GM12878 (cell line): Measurements from ENCODE around the gene EP400.

Experiments used
- ASH2L ChIP-seq: fragments of 300-600, 200-600 bp; sonication (generic); IDR thresholded peaks from 2 replicates; pipeline ENCODE4 v1.6.1; 2017; ENCODE audit warnings: low read depth, mild to moderate bottlenecking, borderline replicate concordance
- BCL11A ChIP-seq: IDR thresholded peaks from 2 replicates; pipeline ENCODE4 v1.6.1; 2011; ENCODE audit warnings: low read depth, low read length
- BCL3 ChIP-seq: IDR thresholded peaks from 2 replicates; pipeline ENCODE4 v1.6.1; 2011; ENCODE audit warnings: borderline replicate concordance, low read depth, mild to moderate bottlenecking, moderate library complexity, low read length; ENCODE audit not compliant: insufficient read depth, poor library complexity, severe bottlenecking
- CHD2 ChIP-seq: IDR thresholded peaks from 2 replicates; pipeline ENCODE4 v1.6.1; 2011; ENCODE audit warnings: low read depth, low read length, improper control_type of control experiment, borderline replicate concordance
- CREB1 ChIP-seq: IDR thresholded peaks from 2 replicates; pipeline ENCODE4 v1.6.1; 2012; ENCODE audit warnings: low read depth, mild to moderate bottlenecking, inconsistent platforms
- CTCF ChIP-seq, 3 experiments: IDR thresholded peaks in 2 of 3; conservative IDR thresholded peaks in 1 of 3; 2 replicates each; pipeline ENCODE4 v1.5.1; 2011; ENCODE audit warnings: low read depth in 3 of 3, low read length in 3 of 3, mild to moderate bottlenecking in 3 of 3, control low read depth in 2 of 3, moderate library complexity in 2 of 3, inconsistent platforms in 1 of 3, mixed read lengths in 1 of 3; ENCODE audit not compliant: control insufficient read depth in 2 of 3, insufficient read depth in 1 of 3; ENCODE audit errors: extremely low read depth in 1 of 3
- DPF2 ChIP-seq: fragments of 450-650 bp; IDR thresholded peaks from 2 replicates; pipeline ENCODE4 v1.6.1; 2017; ENCODE audit warnings: mild to moderate bottlenecking
- NRF1 ChIP-seq: conservative IDR thresholded peaks from 2 replicates; pipeline ENCODE4 v1.6.1; 2011; ENCODE audit warnings: mild to moderate bottlenecking, low read depth, low read length, improper control_type of control experiment
- POLR2A ChIP-seq: IDR thresholded peaks from 2 replicates; pipeline ENCODE4 v1.6.1; 2011; ENCODE audit warnings: low read depth, mild to moderate bottlenecking, low read length
- POLR2AphosphoS5 ChIP-seq: IDR thresholded peaks from 2 replicates; pipeline ENCODE4 v1.6.1; 2011; ENCODE audit warnings: mild to moderate bottlenecking, low read length, inconsistent platforms
- RAD21 ChIP-seq: IDR thresholded peaks from 2 replicates; pipeline ENCODE4 v1.6.1; 2011; ENCODE audit warnings: mild to moderate bottlenecking, low read depth, low read length, moderate library complexity; ENCODE audit not compliant: insufficient read depth
- SIX5 ChIP-seq: IDR thresholded peaks from 2 replicates; pipeline ENCODE4 v1.6.1; 2011; ENCODE audit warnings: mild to moderate bottlenecking, low read depth, low read length, moderate library complexity; ENCODE audit not compliant: severe bottlenecking
- SREBF2 ChIP-seq: IDR thresholded peaks from 2 replicates; pipeline ENCODE4 v1.6.1; 2012; ENCODE audit warnings: mild to moderate bottlenecking, low read length

GRCh38 chr12:131971226-131971625 lies 21.5 kb downstream of the EP400 start:
- TF ChIP-seq POLR2AphosphoS5 (no peak), CREB1 (no peak), CHD2 (no peak), SIX5 (no peak), POLR2A (no peak), RAD21 (no peak), DPF2 (no peak), SREBF2 (no peak), CTCF (IDR thresholded peaks at IDR 0.05 in 2 of 3, conservative IDR thresholded peaks at IDR 0.05 in 1 of 3; ENCODE audit: control insufficient read depth in 2 of 3, extremely low read depth in 1 of 3, insufficient read depth in 1 of 3, low read depth in 3 of 3, low read length in 3 of 3) (no peak), ASH2L (no peak), BCL3 (no peak), BCL11A (no peak), NRF1 (no peak)
